ENCODE results near the gene GATA6. TPM values are rescaled to one million over a fixed set of nuclear protein-coding genes. Genes with fewer than 3 reads are reported as not detected.

GATA6 gene
- total RNA-seq, 1 experiment from 2014 or later = 0.31 TPM

DNA sequence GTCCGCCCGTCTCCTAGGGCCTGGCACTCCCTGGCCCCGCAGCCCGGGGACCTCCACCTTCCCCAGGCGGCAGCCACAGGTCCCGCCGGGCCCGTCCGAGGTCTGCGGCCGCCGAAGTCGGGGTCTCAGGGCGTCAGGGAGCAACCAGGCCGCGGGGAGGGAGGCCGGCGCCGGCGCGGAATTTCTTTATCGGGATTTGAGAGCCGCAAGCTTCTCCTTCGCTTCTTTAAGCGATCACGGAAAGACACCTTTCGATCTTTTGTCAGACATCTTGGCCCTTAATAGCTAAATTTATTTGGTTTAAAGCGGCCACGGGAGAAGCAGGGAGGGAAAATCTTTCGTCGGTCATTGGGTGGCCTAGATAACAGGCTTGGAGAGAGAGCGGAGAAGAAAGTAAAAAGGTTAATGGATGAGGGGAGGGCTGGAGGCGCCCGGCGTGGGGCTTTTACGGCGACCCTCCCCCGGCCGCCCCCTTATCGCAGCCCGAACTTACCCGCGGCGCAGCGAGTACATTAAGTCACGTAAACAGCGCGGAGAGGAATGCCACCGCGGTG is 4.3 kb upstream of the GATA6 start:
- in situ Hi-C loops (cut with HindIII; ENCODE audit: low sequenced_read_pairs) = no loop called here
- no peak for DNase-seq (ENCODE audit: low spot score)

DNA sequence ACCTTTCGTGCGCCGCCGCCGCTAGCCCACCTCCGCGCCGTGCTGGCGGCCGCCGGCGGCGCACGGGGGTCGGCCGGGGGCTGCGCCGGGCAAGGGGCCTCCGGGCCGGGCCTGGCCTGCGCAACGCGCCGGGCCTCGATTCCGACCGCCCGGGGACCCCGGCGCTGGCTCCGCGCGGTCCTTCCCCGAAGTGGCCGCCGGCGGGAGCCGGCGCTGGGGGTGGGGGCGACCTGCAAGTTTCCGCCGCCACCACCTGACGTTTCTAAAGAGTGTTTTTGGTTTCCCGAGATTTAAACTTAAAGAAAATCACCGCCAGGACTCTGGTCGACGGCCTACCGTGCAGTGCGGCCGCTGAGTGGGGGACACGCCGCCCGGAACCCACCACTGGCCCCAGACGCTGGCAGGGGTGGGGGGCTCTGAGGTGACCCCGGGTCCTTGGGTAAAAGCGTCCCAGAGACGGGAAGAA is 3.8 kb upstream of the GATA6 start:
- no peak for DNase-seq (ENCODE audit: low spot score)

DNA sequence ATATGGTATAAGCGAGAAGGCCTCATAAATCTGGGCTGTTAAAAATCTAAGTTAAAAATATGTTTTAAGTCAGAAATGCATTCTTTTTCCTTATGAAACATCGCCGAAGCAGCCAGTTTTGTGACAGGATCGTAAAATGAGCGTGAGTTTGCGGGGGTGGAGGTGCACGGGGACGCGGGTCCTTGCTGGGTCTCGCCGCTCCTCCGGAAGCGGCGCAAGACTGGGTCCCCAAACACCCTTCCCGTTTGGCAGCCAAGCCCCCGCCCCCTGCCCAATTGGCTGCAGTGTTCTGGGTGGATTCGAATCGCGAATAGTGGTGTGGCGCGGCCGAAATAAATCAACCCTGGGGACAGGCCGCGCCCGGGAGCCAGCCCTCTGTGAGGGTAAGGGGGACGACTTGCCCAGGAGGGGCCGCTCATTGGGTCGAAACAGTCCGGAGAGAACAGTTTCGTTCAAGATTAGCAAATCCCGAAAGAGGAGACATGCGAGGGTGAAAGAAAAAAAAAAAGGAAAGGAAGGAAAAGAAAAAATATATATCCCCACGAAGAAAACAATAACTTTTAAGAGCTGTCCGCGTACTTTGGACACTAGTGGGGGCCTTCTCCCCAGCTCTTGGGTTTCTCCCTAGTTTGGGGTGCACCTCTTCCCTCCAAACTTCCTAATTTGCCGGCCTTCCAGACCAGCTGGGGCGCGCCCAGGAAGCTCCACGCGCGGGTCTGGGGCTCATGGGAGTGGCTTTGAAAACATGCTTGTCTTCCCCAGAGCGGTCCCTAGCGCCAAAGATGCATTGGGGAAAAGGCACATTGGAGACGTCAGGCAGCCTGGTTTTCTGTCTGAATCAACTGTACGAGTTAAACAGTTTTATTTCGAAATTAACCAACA is 3.1 kb upstream of the GATA6 start:
- in situ Hi-C loops (cut with HindIII; ENCODE audit: low sequenced_read_pairs) = no loop called here

More for the DNA sequence above, 3.8 kb upstream of the GATA6 start:
- in situ Hi-C loops (cut with HindIII; ENCODE audit: low sequenced_read_pairs) = no loop called here

DNA sequence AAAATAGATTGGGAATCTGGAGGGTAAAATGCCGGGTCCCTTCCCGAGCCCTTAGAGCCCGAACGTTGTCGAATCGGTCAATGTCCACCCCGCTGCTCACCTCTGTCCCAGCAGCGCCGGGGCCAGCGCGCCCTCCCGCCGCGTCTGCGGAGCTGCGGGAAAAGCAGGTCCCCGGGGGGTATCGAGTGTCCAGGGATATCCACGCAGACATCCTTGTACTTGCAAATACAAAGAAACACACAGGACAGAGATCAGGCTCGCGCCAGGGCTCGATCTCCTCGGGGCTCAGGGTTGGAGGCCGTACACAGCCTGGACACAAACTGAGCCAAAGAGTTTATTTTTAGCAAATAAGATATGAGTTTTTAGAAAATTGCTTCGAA is 2.3 kb upstream of the GATA6 start:
- in situ Hi-C loops (cut with HindIII; ENCODE audit: low sequenced_read_pairs) = no loop called here
- DNase-seq (ENCODE audit: low spot score) = no peak

More for the DNA sequence above, 3.1 kb upstream of the GATA6 start:
- DNase-seq (ENCODE audit: low spot score) = no peak

DNA sequence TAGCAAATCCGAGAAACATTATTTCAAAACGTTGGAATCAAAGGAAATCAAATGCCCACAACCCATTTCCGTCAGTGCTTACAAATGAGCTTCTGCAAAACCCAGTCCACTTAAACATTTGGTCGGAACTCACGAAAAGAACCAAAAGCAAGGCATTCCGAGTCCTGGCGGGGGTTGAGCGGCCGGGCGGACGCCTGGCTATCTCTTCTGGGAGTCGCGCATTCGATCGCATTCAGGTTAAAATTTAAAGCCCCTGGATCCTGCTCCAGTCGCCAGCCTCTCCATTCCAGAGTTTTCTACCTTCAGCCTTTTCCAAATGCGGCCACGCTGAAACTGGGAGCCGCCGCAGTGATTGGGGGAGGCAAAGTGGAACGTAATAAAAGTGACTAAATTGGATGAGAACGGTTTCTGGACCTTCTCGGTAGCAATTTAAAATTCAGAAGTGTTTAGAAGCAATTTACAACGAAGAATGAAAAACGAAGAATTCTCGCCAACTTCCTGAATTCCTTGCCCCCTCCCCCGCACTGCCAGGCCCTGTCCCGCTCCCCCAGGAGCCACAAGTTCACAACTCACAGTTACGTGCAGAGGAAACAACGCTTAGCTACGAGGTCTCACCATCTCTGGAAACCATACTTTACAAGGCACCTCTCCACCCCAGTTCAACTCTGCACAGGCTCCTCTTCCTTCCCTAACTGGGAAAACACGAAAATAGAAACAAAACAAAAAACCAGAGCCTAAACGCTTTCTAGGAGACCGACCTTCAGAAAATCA is 1.7 kb upstream of the GATA6 start:
- in situ Hi-C loops (cut with HindIII; ENCODE audit: low sequenced_read_pairs) = no loop called here
- no peak for DNase-seq (ENCODE audit: low spot score)

DNA sequence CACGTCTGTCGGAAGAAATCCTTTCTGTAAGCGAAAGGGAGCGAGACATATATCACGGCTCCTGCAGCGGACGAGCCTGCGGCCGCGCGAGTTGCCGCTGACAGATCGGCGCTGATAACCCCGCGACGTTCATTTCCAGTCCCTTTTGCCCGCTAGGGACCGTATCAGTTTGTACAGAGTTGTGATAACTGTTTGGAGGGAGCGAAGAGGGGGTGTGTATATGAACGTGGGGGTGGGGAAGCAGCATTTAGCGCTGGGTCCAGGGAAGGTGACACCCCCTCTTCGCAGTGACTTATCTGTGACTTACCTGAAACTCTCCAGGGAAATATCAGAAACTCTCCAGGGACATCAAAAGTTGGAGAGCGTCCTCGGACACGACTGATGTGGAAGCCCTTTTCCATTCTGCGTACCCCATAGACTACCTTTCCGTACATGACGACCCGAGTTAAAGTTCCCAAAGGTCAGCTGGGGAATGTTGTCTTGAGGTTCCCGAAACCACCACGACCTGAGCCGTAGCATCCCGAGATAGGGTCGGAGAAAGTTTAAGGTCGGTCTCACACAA is 948 bp upstream of the GATA6 start:
- DNase-seq (ENCODE audit: low spot score) = no peak
- in situ Hi-C loops (cut with HindIII; ENCODE audit: low sequenced_read_pairs) = no loop called here

DNA sequence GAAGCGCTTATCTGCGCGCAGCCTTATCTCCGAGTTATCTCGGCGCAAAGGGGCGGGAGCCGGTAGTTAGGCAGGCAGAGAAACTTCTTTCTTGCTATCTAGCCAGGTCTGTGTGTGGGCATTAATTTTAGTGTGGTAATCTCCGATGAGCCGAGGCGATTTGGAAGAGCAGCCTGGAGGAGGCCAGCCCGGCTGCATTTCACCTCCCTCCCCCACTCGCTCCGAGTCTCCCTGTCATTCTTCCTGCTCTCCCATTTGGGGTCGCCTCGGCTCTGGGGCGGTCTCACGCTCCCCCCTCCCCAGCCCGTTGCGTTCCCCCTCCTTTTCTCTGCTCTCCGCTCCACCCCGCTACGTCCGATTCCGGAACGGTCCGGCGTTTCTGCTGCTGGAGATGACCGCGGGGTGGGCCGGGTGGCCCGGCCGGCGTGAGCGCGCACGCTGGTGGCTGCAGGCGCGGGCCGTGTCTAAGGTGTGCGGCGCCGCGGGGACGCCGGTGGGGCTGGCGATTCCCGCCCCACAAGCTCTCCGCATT is 566 bp downstream of the GATA6 start:
- no peak for DNase-seq (ENCODE audit: low spot score)
- in situ Hi-C loops (cut with HindIII; ENCODE audit: low sequenced_read_pairs) = no loop called here

DNA sequence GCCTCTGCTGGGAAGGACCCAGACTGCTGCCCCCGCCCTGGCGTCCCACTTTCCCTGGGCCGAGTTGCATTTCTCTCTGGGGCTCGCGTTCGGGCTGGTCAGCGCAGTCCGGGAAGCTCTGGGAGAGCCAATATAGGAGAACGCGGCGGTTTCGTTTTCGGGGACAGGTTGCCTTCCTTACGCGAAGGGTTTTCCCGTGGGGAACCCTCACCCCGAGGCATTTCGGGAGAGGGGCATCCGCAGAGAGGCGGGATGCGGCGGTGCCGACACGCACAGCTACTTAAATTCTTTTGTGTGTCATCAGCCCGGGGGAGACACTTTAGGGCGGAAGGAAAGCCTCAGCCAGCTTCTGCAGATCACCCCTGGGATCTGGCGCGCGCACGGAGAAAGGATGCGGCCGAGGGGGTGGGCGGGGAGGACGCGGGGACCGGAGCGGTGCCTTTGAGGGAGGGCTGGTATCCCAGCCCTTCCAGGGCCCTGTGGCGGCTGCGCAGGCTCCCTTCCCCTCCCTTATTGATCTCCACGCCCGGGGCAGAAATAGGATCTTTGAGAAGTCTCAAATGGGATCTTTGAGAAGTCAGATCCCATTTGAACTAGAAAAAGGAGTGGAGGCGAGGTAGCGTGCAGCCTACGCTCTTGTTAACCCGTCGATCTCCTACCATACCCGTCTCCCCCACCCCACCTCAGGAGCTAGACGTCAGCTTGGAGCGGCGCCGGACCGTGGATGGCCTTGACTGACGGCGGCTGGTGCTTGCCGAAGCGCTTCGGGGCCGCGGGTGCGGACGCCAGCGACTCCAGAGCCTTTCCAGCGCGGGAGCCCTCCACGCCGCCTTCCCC is 1.2 kb downstream of the GATA6 start:
- in situ Hi-C loops (cut with HindIII; ENCODE audit: low sequenced_read_pairs) = no loop called here
- DNase-seq (ENCODE audit: low spot score) = no peak

DNA sequence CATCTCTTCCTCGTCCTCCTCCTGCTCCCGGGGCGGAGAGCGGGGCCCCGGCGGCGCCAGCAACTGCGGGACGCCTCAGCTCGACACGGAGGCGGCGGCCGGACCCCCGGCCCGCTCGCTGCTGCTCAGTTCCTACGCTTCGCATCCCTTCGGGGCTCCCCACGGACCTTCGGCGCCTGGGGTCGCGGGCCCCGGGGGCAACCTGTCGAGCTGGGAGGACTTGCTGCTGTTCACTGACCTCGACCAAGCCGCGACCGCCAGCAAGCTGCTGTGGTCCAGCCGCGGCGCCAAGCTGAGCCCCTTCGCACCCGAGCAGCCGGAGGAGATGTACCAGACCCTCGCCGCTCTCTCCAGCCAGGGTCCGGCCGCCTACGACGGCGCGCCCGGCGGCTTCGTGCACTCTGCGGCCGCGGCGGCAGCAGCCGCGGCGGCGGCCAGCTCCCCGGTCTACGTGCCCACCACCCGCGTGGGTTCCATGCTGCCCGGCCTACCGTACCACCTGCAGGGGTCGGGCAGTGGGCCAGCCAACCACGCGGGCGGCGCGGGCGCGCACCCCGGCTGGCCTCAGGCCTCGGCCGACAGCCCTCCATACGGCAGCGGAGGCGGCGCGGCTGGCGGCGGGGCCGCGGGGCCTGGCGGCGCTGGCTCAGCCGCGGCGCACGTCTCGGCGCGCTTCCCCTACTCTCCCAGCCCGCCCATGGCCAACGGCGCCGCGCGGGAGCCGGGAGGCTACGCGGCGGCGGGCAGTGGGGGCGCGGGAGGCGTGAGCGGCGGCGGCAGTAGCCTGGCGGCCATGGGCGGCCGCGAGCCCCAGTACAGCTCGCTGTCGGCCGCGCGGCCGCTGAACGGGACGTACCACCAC is 2.1 kb downstream of the GATA6 start:
- in situ Hi-C loops (cut with HindIII; ENCODE audit: low sequenced_read_pairs) = no loop called here
- no peak for DNase-seq (ENCODE audit: low spot score)

DNA sequence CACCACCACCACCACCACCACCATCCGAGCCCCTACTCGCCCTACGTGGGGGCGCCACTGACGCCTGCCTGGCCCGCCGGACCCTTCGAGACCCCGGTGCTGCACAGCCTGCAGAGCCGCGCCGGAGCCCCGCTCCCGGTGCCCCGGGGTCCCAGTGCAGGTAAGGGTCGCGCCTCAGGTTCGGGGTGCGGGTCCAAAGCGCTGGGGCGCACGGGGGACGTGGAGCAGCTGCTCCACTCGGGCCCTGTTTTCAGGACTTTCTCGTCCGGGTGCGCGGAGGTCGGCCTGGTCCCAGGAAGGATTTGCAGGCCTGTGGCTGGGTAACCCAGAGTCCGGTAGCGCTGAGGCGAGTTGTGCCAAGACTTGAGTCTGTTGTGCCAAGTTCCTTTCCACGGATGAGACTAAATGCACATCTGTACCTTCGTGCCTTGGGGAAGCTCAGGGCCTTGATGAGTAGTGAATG is 2.8 kb downstream of the GATA6 start:
- DNase-seq (ENCODE audit: low spot score) = no peak
- in situ Hi-C loops (cut with HindIII; ENCODE audit: low sequenced_read_pairs) = no loop called here

DNA sequence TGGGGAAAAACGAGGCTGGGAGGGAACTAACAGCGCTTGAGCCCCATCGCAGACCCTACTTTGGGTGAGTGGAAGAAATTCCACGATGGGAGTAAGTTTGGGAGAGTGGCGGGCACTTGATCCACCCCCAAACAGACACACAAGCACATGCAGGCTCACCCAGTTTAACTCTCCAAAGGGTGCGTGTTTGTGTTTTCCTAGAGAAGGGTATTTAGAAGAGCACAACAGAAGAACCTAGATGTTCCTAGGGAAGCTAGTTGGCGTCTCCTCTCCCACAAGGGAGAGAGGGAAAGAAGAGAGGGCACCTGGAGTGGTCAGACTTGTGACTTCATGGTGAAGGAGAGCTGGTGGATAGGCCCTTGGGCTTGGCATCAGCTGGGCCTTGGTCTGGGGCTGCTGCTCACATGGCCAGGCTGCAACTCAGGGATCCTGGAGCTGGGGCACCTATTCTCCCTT is 3.2 kb downstream of the GATA6 start:
- DNase-seq (ENCODE audit: low spot score) = no peak

DNA sequence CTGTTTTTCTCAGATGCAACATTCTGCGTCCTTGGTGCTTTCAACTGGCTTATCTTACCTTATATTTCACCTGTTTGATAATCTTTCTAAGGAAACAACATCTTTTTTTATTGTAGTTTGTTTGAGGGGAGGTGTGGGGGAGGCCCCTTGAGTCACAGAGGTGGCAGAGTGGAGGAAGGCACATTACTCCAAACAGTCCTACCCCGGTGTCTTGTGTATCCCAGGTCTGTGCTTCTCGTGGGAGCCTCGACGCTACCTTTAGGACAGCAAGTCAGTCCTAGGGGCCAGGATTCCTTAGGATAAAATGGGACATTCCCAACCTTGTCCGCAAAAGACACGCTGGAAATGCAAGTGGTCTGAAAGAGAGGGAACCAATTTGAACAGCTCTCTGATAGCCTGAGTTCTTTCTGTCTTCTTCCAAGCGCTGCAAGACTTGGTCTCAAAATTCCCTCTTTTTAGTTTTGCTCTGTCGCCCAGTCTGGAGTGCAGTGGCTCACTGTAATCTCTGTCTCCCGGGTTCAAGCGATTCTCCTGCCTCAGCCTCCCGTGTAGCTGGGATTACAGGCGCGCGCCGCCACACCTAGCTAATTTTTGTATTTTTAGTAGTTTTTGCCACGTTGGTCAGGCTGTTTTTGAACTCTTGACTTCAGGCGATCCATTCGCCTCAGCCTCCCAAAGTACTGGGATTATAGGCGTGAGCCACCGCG is 4.0 kb downstream of the GATA6 start:
- no peak for DNase-seq (ENCODE audit: low spot score)
- in situ Hi-C loops (cut with HindIII; ENCODE audit: low sequenced_read_pairs) = no loop called here

More for the DNA sequence above, 3.2 kb downstream of the GATA6 start:
- in situ Hi-C loops (cut with HindIII; ENCODE audit: low sequenced_read_pairs) = no loop called here

DNA sequence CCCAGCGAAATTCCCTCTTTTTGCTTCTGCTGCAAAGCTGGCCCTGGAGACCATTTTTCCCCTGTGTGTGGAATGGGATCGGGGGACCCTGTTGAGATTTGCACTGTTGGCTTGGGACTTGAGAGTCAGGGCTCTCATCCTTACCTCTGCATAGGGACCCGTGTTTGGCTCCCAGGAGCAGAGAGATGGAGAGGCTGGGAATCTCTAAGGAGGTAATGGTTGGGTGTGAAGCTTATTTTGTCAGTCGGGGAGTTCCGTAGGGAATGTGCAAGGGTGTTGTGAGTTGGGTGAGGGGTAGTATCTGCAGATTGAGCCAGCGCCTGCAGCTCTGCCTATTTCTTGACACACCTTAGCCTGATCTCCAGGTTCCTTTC is 4.5 kb downstream of the GATA6 start:
- in situ Hi-C loops (cut with HindIII; ENCODE audit: low sequenced_read_pairs) = no loop called here
- no peak for DNase-seq (ENCODE audit: low spot score)

DNA sequence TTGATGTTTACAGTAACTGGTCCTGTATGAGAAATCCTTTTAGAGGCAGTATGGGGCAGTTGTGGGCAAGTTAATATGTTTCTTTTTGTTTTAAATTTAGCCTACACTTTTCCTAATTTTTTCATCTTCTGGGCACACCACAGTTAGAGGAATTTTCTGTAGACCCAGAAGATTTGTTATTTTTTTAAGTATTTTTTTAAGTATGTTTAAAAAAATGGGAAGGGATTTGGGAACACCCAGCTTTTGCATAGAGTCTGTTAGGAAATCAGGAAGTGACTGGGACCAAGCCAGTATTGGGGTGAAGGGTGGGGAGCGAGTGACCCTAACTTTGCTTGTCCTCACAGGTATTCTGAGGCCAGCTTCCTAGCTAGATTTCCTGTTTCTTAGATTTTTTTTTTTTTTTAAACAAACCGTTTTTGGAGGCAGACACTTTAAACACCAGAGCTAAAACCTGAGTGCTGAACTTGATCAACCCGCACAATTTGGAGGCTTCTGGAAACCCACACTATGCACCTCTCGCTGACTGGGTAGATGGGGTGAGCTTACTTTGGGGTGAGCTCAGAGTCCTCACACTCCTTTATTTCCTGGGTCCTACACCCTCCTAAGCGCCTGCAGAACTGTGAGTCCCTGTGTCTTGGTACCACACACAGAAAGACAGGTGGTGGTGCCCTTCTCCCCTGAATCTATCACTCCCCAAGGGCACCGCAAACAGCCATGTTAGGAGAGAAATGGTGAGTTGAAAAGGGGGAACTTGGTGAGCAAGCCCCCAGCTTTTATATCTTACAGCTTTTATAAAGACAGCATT is 5.2 kb downstream of the GATA6 start:
- in situ Hi-C loops (cut with HindIII; ENCODE audit: low sequenced_read_pairs) = no loop called here
- no peak for DNase-seq (ENCODE audit: low spot score)

DNA sequence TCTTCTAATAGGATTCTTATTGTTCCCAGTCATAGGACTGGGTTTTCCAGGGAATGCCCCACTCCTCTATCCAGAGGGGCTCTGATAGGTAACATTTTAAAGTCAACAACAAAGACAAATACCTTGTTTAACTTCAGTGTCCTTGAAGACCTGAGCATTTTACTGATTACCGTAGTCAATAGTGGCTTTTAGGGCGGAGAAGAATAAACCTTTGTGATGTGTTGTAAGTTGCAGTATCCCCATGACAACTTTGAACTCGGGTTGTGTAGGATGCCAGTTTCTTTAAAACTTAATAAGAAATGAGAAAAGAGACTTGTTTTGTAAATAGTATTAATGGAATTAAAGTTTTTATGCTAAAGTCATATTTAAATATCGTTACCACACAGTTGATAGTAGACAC is 6.0 kb downstream of the GATA6 start:
- in situ Hi-C loops (cut with HindIII; ENCODE audit: low sequenced_read_pairs) = no loop called here
- no peak for DNase-seq (ENCODE audit: low spot score)

Data from G401 (cell line).